Epithelial cell of esophagus (primary cell): Measurements from ENCODE around the gene IQCF5.
"Not testable (repeated sequence)": the region's sequence is repeated elsewhere in the genome, so short reads cannot be mapped to it uniquely, and the experiment has no call there.

Source experiments
- DNase-seq: peaks from one replicate; pipeline ENCODE4 v3.0.0; 2010; ENCODE audit warnings: low read depth
- H3K4me3 ChIP-seq: 2 replicates; pipeline ENCODE4 v1.5.1; 2011; ENCODE audit warnings: mild to moderate bottlenecking, low read length, control low read depth
- CTCF ChIP-seq: IDR thresholded peaks from 2 replicates; pipeline ENCODE4 v1.5.1; 2011; ENCODE audit warnings: low read depth, mild to moderate bottlenecking, low read length, control low read depth, inconsistent platforms; ENCODE audit not compliant: insufficient read depth; ENCODE audit errors: missing control alignments

The IQCF5 gene

GRCh38 chr3:51875501-51875900, at the start of gene IQCF5:
Gene IQCF5 (minus strand): TSS chr3:51875601. CDS start chr3:51875531, 70 bp downstream.
- no peak within 1 kb of the TSS for H3K4me3 ChIP-seq
- no peak for DNase-seq
- TF ChIP-seq CTCF = no peak

- no peak for DNase-seq
- TF ChIP-seq CTCF = no peak
- no peak overlapping the region for H3K4me3 ChIP-seq
Observed at GRCh38 chr3:51921081-51921578, 45.7 kb upstream of the IQCF5 start.

GRCh38 chr3:51916418-51916817, 41.0 kb upstream of the IQCF5 start:
- no peak overlapping the region for H3K4me3 ChIP-seq
- TF ChIP-seq CTCF = no peak
- no peak for DNase-seq

GRCh38 chr3:51908026-51908425, 32.6 kb upstream of the IQCF5 start:
- no peak for TF ChIP-seq CTCF
- H3K4me3 ChIP-seq = no peak overlapping the region
- peak; percentile 63 for DNase-seq

GRCh38 chr3:51904034-51904823, 28.8 kb upstream of the IQCF5 start:
- no peak for DNase-seq
- no peak overlapping the region for H3K4me3 ChIP-seq
- no peak for TF ChIP-seq CTCF

GRCh38 chr3:51902361-51902760, 27.0 kb upstream of the IQCF5 start:
- H3K4me3 ChIP-seq = not testable (repeated sequence)
- peak; percentile 93 for DNase-seq

GRCh38 chr3:51900043-51900442, 24.6 kb upstream of the IQCF5 start:
- not testable (repeated sequence) for DNase-seq

GRCh38 chr3:51897391-51897790, 22.0 kb upstream of the IQCF5 start:
- no peak for DNase-seq
- no peak overlapping the region for H3K4me3 ChIP-seq
- no peak for TF ChIP-seq CTCF

More at GRCh38 chr3:51900043-51900442, 24.6 kb upstream of the IQCF5 start:
- H3K4me3 ChIP-seq = not testable (repeated sequence)
